Tongue (tissue), 2 donors: ENCODE results near the gene CD1D. TPM values are rescaled to one million over a fixed set of nuclear protein-coding genes. Genes with fewer than 3 reads are reported as not detected.
A peak's percentile ranks its signal among the peaks of the same experiment; 100 is the strongest.
"Not testable (repeated sequence)": the region's sequence is repeated elsewhere in the genome, so short reads cannot be mapped to it uniquely, and the experiment has no call there.

Source experiments
- DNase-seq: peaks from one replicate; pipeline ENCODE4 v3.0.0-alpha.2; 2015
- total RNA-seq: library from RNA; depleted of rRNA; stranded (reverse); fragments of >200 nt; gene quantifications from one replicate; pipeline ENCODE4 v1.2.3, GENCODE V29; 2014

CD1D gene
- total RNA-seq: 1.8 TPM

DNA sequence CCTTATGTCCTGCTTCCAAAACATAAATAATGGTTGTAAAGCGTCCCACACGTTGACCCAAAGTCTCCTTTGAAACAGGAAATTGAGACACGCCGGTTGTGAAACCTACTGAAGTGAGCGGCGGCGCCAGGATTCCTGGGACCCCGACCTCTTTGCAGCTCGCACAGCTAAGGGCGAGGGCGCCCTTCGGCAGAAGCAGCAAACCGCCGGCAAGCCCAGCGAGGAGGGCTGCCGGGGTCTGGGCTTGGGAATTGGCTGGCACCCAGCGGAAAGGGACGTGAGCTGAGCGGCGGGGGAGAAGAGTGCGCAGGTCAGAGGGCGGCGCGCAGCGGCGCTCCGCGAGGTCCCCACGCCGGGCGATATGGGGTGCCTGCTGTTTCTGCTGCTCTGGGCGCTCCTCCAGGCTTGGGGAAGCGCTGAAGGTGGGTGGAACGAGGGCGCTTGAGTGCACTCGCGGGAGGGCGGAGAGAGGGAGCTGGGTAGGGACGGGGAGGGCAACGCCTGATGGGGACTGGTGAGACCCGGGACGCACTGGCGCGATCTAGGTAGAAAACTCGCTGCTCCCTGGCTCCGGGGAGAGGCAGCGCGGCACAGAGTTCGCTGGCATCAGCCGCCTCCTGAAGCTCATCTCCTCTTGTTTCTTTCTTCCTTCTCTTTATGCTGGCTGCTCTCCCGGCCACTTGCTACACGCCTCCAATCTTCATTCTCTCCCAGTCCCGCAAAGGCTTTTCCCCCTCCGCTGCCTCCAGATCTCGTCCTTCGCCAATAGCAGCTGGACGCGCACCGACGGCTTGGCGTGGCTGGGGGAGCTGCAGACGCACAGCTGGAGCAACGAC lies at the start of gene CD1D:
Gene CD1D (plus strand): TSS at position 155 of the 836 bp plus-strand sequence. CDS start 207 bp downstream, at position 362.
- DNase-seq: peak; percentile 46

- DNase-seq: no peak
These were observed 49.5 kb upstream of the CD1D start for GRCh38 chr1:158131217-158131616.

GRCh38 chr1:158140764-158141192 lies 39.9 kb upstream of the CD1D start:
- peak; percentile 46 for DNase-seq

DNA sequence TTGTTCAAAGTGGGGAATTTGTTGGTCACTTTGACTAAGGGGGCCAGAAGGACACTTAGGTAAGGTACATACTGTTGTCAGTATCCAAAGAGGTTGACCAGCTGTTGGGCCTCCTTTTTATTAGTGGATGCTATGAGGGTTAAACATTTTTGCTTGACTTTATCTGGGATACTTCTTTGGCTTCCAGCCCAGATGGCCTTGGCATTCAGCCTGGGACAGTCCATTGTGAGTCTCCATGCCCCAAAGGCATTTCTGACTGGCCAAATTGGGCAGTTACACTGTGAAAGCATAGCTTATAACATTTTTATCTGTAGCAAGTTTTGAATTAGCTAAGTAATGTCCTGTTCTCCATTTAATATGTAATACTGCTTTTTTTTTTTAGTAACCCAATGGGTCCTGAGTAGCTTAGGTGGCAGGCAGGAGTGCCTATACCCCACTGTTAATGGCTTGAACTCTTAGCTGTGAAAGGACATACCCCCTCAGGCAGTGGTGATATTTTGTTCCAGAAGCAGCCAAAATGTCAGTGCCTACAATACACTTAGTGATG lies 35.4 kb upstream of the CD1D start:
- peak; percentile 64 for DNase-seq

DNA sequence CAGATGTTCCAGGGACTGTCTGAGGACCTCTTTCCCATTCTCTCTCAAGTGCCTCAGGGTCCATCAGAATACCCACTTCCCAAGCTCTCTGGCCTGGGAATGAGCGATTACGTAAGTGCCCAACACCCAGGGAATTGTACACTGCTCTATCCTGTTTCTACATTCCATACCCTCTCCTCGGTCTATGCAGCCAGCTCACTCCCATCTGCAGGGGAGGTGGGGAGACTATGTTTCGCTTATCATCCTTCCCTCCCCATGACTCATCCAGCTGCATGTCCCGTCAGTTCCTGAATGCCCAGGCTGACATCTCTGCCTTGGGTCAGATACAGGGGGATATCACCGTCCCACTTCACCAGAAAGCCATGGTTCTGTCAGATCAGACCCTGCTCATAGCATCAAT lies 34.5 kb upstream of the CD1D start:
- DNase-seq: no peak

DNA sequence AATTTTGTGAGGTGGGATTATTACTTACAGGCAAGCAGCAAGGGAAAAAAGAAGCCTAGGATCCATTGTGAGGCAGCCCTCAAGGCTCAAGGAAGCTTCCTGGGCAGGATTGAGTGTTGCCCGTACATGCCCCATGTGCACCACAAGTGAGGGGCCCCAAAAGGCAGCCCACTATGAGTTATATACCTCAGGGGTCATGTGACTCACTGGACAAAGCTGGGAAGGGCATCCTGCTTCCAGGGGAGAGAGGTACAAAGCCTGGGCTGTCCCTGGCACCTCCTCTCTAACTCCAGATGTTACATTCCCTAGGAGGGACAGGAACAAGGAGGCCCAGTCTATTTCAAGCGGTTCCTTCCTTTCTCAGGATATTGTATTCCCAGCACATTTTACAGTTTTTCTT lies 34.0 kb upstream of the CD1D start:
- no peak for DNase-seq

- no peak for DNase-seq
These were observed 33.3 kb upstream of the CD1D start for GRCh38 chr1:158147401-158147800.

DNA sequence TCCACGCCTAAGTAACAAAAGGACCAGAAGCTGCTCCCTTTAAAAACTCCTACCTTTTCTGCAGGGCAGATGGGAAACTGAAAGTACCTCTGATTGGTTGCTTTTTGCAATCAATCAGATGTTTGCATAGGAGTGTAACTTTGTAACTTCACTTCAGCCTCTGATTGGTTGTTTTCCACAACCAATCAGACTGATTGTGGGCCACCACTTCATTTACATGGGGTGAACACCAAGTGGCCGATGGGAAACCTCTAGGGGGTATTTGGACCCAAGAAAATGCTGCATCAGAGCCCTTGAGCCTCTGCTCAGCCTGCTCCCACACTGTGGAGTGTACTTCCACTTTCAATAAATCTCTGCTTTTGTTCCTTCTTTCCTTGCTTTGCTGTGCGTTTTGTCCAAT lies 32.8 kb upstream of the CD1D start:
- no peak for DNase-seq

GRCh38 chr1:158148468-158148867 lies 32.2 kb upstream of the CD1D start:
- DNase-seq: no peak

DNA sequence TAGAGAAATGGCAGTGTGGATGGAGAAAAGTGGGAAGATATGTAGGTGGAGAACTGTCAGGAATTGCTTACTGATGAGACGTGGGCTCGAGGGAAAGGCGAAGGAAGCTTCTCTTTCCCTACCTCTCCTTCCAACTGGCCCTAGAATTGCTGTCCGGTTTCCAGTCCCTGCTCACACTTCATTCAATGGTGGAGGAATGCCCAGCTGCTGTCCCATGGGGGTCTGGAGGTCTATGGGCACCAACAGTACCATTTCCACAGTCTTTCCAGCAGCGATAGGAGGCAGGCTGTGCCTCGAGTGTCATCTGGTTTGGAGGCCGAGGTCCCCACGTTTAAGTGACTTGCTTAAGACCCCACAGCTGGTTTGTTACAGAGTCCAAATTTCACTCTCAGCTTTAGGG lies 31.5 kb upstream of the CD1D start:
- no peak for DNase-seq

GRCh38 chr1:158149577-158150269 lies 31.0 kb upstream of the CD1D start:
- peak; percentile 99 for DNase-seq

DNA sequence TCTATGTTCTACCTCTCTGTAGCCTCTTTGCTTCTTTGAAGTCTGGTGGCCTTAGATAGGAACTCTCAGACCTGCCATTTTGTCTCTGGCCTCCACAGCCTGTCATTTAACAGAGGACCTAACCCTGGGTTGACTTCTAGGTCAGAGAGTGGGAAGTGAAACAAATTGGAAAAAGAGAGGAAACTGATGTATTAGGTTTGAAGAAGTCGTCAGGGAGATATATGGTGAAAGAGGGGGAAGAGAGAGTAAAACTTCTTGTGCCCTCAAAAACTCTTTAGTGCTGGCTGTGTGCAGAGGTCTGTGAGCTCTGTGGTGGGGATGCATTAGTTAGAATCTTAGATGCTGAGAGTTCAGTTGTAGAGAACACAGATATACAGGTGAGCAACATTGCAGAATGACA lies 30.2 kb upstream of the CD1D start:
- DNase-seq: no peak

DNA sequence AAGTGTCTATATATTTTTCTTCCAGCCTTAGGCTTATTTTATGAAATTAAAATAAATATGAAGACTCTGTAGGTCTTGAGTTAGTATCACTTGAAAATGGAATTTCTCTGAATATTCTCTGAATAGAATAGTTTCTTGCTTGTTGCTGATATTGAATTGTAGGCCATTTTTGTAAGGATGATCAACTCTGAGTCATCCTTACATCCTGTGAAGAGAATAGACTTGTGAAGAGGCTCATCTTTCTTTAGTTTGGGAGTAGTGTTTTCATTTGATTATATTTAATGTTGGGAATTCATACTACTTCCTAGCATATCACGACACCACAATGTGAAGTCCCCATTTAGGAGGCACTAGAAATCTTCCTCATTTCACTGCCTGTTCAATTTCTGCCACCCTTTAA lies 27.5 kb upstream of the CD1D start:
- no peak for DNase-seq

DNA sequence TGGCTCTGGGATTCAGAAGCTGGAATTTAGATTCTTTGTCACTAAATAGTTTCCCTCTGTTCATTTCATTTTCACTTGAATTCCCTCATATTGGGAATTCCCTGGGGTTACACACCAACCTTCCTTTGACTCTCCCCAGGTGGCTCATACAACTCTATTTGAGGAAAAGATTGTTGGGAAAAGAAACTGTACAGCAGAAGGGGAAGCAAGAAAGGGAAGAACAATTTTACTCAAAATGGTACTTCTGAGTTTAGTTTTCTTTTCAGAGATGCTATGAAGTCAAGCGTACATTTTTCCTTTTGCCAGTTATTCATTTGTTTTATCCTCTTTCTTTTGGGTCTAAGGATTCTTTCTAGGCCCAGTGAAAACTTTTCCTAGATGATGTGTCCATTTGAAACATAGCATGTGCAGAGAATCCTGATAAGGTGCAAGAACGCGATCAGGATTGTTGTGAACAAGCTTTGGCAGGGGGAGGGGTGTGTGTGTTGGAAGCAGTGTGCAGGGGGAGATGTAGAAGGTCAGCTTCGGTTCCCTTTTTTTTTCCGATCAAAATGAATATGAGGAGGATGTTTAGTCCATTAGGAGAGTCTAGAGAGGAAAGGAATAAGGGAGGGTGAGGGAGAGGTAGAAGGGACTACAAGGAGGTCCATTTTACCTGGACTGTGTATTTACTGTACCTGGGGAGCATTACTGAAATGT lies 26.8 kb upstream of the CD1D start:
- DNase-seq: no peak

- DNase-seq: no peak
These were observed 26.2 kb upstream of the CD1D start for GRCh38 chr1:158154501-158154900.

- no peak for DNase-seq
These were observed 25.0 kb upstream of the CD1D start for GRCh38 chr1:158155673-158156072.

- DNase-seq: no peak
These were observed 21.1 kb upstream of the CD1D start for GRCh38 chr1:158159597-158159996.

DNA sequence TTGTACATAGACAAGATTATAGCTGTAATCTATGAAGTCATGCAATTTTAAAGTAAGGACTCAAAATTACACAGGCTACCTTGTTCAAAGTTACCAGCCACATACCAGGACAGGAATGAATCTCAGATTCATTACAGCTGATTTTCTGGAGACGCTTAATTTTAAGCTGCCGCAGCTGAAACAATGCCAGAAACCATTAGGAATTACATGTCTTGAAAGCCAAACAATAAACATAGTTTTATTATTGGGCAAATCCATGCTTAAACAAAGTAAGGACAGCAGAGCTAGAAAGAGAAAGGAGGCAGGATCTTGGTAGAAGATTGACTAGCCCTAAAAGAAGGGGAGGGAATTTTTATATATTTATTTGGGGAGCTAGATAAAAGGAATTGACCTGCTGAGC lies 19.2 kb upstream of the CD1D start:
- DNase-seq: no peak

DNA sequence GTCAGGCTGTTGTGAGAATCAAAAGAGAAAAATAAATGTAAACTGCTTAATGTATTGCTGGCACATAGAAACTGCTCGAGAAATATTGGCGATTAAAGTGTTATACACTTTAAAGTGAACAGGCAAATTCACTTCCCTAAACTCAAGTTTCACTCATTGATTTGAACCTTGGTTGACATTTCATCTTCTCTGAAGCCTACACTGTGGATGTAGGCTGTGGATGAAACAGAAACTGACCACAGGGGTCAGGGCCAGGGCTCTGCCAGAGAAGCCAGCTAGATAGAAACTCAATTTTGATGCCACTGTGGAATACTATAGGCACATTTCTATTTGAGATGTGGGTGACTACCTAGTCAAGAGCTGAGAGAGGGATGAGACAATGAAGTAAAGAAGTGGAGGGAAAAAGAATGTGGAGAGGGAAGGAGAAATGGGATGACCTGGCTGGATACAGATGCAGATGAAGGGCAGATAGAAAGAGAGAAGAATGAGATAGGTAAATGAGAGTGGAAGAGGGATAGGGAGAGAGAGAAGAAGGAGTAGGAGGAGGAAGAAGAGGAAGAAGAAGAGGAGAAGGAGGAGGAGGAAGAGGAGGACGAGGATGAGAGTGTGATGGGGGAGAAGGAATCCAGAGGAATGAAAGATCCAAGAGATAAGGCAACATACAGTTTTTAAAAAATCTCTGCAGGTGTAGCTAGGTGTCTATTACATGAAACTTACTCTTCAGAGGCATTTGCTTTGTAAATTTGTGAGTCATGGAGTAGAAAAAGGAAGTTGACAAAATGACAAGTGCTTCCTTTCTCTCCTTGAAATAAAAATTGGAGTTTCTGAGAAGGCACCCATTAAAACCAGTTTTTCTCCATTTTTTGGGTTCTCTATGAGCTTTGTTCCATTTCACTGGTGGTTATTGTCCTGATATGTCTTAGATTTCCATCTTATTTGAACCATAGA lies 17.4 kb upstream of the CD1D start:
- DNase-seq: no peak

- DNase-seq: no peak
These were observed 11.6 kb upstream of the CD1D start for GRCh38 chr1:158169105-158169504.

GRCh38 chr1:158175915-158176314 lies 4.8 kb upstream of the CD1D start:
- not testable (repeated sequence) for DNase-seq

DNA sequence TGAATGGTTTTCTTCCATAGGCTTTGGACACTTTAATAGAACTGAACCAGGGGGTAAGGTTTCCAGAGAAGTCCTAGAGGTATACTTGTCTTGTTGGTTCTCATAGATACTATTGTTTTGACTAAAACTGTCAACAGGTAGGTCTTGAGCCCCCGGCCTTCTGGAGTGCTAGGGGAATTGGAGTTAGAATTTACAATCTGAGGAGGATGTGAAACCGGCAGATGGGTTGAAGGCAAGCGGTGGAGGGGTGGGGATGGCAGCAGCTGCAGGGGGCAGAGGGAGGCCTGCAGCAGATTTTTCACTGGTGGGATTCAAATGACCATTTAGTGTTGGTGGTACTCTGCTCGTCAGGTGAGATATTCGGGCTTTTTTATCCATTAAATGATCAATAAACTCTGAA lies 4.3 kb upstream of the CD1D start:
- DNase-seq: no peak
